ENCODE measurements around the gene TRAPPC10.

- TF ChIP-seq YY1 (IDR thresholded peaks at IDR 0.05; ENCODE audit: insufficient read depth, insufficient read length) (no peak), ZNF274 (IDR thresholded peaks at IDR 0.05; ENCODE audit: low read depth, low read length) (no peak)
Measured at GRCh38 chr21:43994646-43995045, 17.5 kb upstream of the TRAPPC10 start.

All from NT2/D1 (cell line).